HepG2 (cell line): ENCODE data around the gene EIF1AD.

Experiments
- CEBPG ChIP-seq: IDR thresholded peaks from 2 replicates; pipeline ENCODE4 v1.6.1; 2016
- CTCF ChIP-seq: sonication (generic); formaldehyde crosslinking; IDR thresholded peaks from 2 replicates; pipeline ENCODE4 v1.5.0; 2020; ENCODE audit warnings: mild to moderate bottlenecking, missing genetic modification reagents, moderate library complexity
- FOSL1 ChIP-seq: sonication (generic); formaldehyde crosslinking; IDR thresholded peaks from 2 replicates; pipeline ENCODE4 v1.9.0; 2021; ENCODE audit warnings: missing genetic modification reagents, borderline replicate concordance
- JUN ChIP-seq: sonication (generic); formaldehyde crosslinking; IDR thresholded peaks from 2 replicates; pipeline ENCODE4 v1.4.0; 2020; ENCODE audit warnings: mild to moderate bottlenecking, missing genetic modification reagents
- POLR2AphosphoS2 ChIP-seq: IDR thresholded peaks from 2 replicates; pipeline ENCODE4 v1.6.1; 2011; ENCODE audit warnings: low read depth, low read length, improper control_type of control experiment
- PRDM4 ChIP-seq: sonication (generic); formaldehyde crosslinking; IDR thresholded peaks from 2 replicates; pipeline ENCODE4 v1.9.0; 2021; ENCODE audit warnings: missing genetic modification reagents, borderline replicate concordance
- SETDB1 ChIP-seq: sonication (generic); formaldehyde crosslinking; IDR thresholded peaks from 2 replicates; pipeline ENCODE4 v1.5.1; 2020; ENCODE audit warnings: missing genetic modification reagents, mild to moderate bottlenecking, borderline replicate concordance
- YY1 ChIP-seq: IDR thresholded peaks from 2 replicates; pipeline ENCODE4 v1.6.1; 2011; ENCODE audit warnings: low read length, low read depth, moderate library complexity, mild to moderate bottlenecking; ENCODE audit not compliant: insufficient read depth, insufficient replicate concordance
- ZFY ChIP-seq: sonication (generic); formaldehyde crosslinking; IDR thresholded peaks from 2 replicates; pipeline ENCODE4 v1.4.0; 2020; ENCODE audit warnings: missing genetic modification reagents
- ZNF282 ChIP-seq: fragments of 450-650 bp; IDR thresholded peaks from 2 replicates; pipeline ENCODE4 v1.6.1; 2018; ENCODE audit not compliant: partially characterized antibody
- ZNF512B ChIP-seq: sonication (generic); formaldehyde crosslinking; IDR thresholded peaks from 2 replicates; pipeline ENCODE4 v1.5.1; 2020; ENCODE audit warnings: missing genetic modification reagents, mild to moderate bottlenecking, borderline replicate concordance

- TF ChIP-seq CTCF (CRISPR knock-in tag) (no peak), POLR2AphosphoS2 (no peak), PRDM4 (CRISPR knock-in tag) (no peak), ZNF282 (no peak), ZFY (CRISPR knock-in tag) (no peak), SETDB1 (CRISPR knock-in tag) (no peak), YY1 (no peak), ZNF512B (CRISPR knock-in tag) (no peak), JUN (CRISPR knock-in tag) (no peak), CEBPG (CRISPR knock-in tag) (no peak), FOSL1 (CRISPR knock-in tag) (no peak)
Observed at GRCh38 chr11:66015454-66015881, 13.5 kb upstream of the EIF1AD start.
